Measurements from ENCODE around the gene NAPSA.

- TF ChIP-seq RAD21 (IDR thresholded peaks at IDR 0.05; ENCODE audit: low read depth): no peak
- TF ChIP-seq EGR1 (IDR thresholded peaks at IDR 0.05): no peak
- TF ChIP-seq TAF1 (IDR thresholded peaks at IDR 0.05; ENCODE audit: low read depth): no peak
- TF ChIP-seq TCF12 (IDR thresholded peaks at IDR 0.05; ENCODE audit: low read depth): no peak
- TF ChIP-seq MAX (IDR thresholded peaks at IDR 0.05): no peak
- TF ChIP-seq CEBPB (IDR thresholded peaks at IDR 0.05): no peak
- no peak for TF ChIP-seq FOXM1 (IDR thresholded peaks at IDR 0.05; ENCODE audit: borderline replicate concordance, low read depth)
Observed at GRCh38 chr19:50319156-50319555, 46.3 kb downstream of the NAPSA start.

Measured in Ishikawa (cell line).